ENCODE data around the gene HORMAD2.

The HORMAD2 gene

GRCh38 chr22:30105483-30105882, 25.2 kb downstream of the HORMAD2 start:
- no peak for DNase-seq (ENCODE audit: low read depth, low spot score)

- no peak for DNase-seq (ENCODE audit: low read depth, low spot score)
Observed at GRCh38 chr22:30113494-30113893, 33.2 kb downstream of the HORMAD2 start.

- no peak for DNase-seq (ENCODE audit: low read depth, low spot score)
Observed at GRCh38 chr22:30114361-30114760, 34.1 kb downstream of the HORMAD2 start.

GRCh38 chr22:30115705-30116104, 35.4 kb downstream of the HORMAD2 start:
- no peak for DNase-seq (ENCODE audit: low read depth, low spot score)

- DNase-seq (ENCODE audit: low read depth, low spot score), result no peak
Observed at GRCh38 chr22:30116362-30117117, 36.3 kb downstream of the HORMAD2 start.

- no peak for DNase-seq (ENCODE audit: low read depth, low spot score)
Observed at GRCh38 chr22:30117256-30117655, 37.0 kb downstream of the HORMAD2 start.

- no peak for DNase-seq (ENCODE audit: low read depth, low spot score)
Observed at GRCh38 chr22:30118291-30118690, 38.0 kb downstream of the HORMAD2 start.

- DNase-seq (ENCODE audit: low read depth, low spot score), result no peak
Observed at GRCh38 chr22:30121960-30122359, 41.7 kb downstream of the HORMAD2 start.

GRCh38 chr22:30123463-30123862, 43.2 kb downstream of the HORMAD2 start:
- no peak for DNase-seq (ENCODE audit: low read depth, low spot score)

- DNase-seq (ENCODE audit: low read depth, low spot score), result no peak
Observed at GRCh38 chr22:30127749-30128166, 47.5 kb downstream of the HORMAD2 start.

- DNase-seq (ENCODE audit: low read depth, low spot score), result no peak
Observed at GRCh38 chr22:30128511-30128910, 48.2 kb downstream of the HORMAD2 start.

GRCh38 chr22:30129636-30130035, 49.4 kb downstream of the HORMAD2 start:
- DNase-seq (ENCODE audit: low read depth, low spot score), result no peak

GRCh38 chr22:30132290-30132996, 52.2 kb downstream of the HORMAD2 start:
- DNase-seq (ENCODE audit: low read depth, low spot score), result no peak

- DNase-seq (ENCODE audit: low read depth, low spot score), result no peak
Observed at GRCh38 chr22:30140414-30140813, 60.1 kb downstream of the HORMAD2 start.

GRCh38 chr22:30143265-30143664, 63.0 kb downstream of the HORMAD2 start:
- no peak for DNase-seq (ENCODE audit: low read depth, low spot score)

- no peak for DNase-seq (ENCODE audit: low read depth, low spot score)
Observed at GRCh38 chr22:30144391-30144790, 64.1 kb downstream of the HORMAD2 start.

GRCh38 chr22:30150212-30150611, 69.9 kb downstream of the HORMAD2 start:
- DNase-seq (ENCODE audit: low read depth, low spot score), result no peak

GRCh38 chr22:30158277-30158676, 78.0 kb downstream of the HORMAD2 start:
- DNase-seq (ENCODE audit: low read depth, low spot score), result no peak

- DNase-seq (ENCODE audit: low read depth, low spot score), result no peak
Observed at GRCh38 chr22:30158744-30159500, 78.7 kb downstream of the HORMAD2 start.

- peak; percentile 67 for DNase-seq (ENCODE audit: low read depth, low spot score)
Observed at GRCh38 chr22:30159561-30160353, 79.5 kb downstream of the HORMAD2 start.

- DNase-seq (ENCODE audit: low read depth, low spot score), result no peak
Observed at GRCh38 chr22:30161051-30161469, 80.8 kb downstream of the HORMAD2 start.

- no peak for DNase-seq (ENCODE audit: low read depth, low spot score)
Observed at GRCh38 chr22:30167296-30167695, 87.0 kb downstream of the HORMAD2 start.

Measured in smooth muscle cell of the brain vasculature (primary cell).